Measurements from ENCODE around the gene CDH22. TPM values are rescaled to one million over a fixed set of nuclear protein-coding genes. Genes with fewer than 3 reads are reported as not detected.

The CDH22 gene
- total RNA-seq, 2 donors from 2014 or later: not detected

GRCh38 chr20:46291401-46291800, 16.9 kb downstream of the CDH22 start:
- no peak overlapping the region for H3K27ac Mint-ChIP-seq
- no peaks in the 10 kb centered on the region for H3K36me3 Mint-ChIP-seq

GRCh38 chr20:46289432-46289831, 18.9 kb downstream of the CDH22 start:
- Mint-ChIP-seq H3K9me3 (no peaks in the 10 kb centered on the region), H3K27me3 (peaks cover 19 to 22% of the 10 kb centered on the region in 2 donors), H3K27ac (no peak overlapping the region), H3K4me3 (no peak overlapping the region), H3K4me1 (ENCODE audit: low read depth in 2 of 2) (no peaks in the 10 kb centered on the region), H3K36me3 (no peaks in the 10 kb centered on the region)
- DNase-seq (ENCODE audit: low spot score) (no peak), ATAC-seq (no peak)

More at GRCh38 chr20:46291401-46291800, 16.9 kb downstream of the CDH22 start:
- H3K27me3 Mint-ChIP-seq: peaks cover 19 to 25% of the 10 kb centered on the region in 2 donors
- ATAC-seq (no peak), DNase-seq (ENCODE audit: low spot score) (no peak)
- no peaks in the 10 kb centered on the region for H3K4me1 Mint-ChIP-seq (ENCODE audit: low read depth in 2 of 2)
- no peaks in the 10 kb centered on the region for H3K9me3 Mint-ChIP-seq
- no peak overlapping the region for H3K4me3 Mint-ChIP-seq

GRCh38 chr20:46286977-46287376, 21.3 kb downstream of the CDH22 start:
- ATAC-seq (no peak), DNase-seq (ENCODE audit: low spot score) (no peak)
- Mint-ChIP-seq H3K4me3 (no peak overlapping the region), H3K9me3 (no peaks in the 10 kb centered on the region), H3K27me3 (peaks cover 19 to 28% of the 10 kb centered on the region in 2 donors), H3K27ac (no peak overlapping the region), H3K4me1 (ENCODE audit: low read depth in 2 of 2) (no peaks in the 10 kb centered on the region), H3K36me3 (no peaks in the 10 kb centered on the region)

- H3K4me1 Mint-ChIP-seq (ENCODE audit: low read depth in 2 of 2): no peaks in the 10 kb centered on the region
- no peak for DNase-seq (ENCODE audit: low spot score)
- H3K27me3 Mint-ChIP-seq: peaks cover 18 to 25% of the 10 kb centered on the region in 2 donors
- H3K36me3 Mint-ChIP-seq: no peaks in the 10 kb centered on the region
- no peak overlapping the region for H3K4me3 Mint-ChIP-seq
- no peak overlapping the region for H3K27ac Mint-ChIP-seq
- H3K9me3 Mint-ChIP-seq: no peaks in the 10 kb centered on the region
- ATAC-seq: no peak
These were observed 21.9 kb downstream of the CDH22 start for GRCh38 chr20:46286382-46286781.

- Mint-ChIP-seq H3K36me3 (no peaks in the 10 kb centered on the region), H3K4me3 (no peak overlapping the region), H3K4me1 (ENCODE audit: low read depth in 2 of 2) (no peaks in the 10 kb centered on the region), H3K27me3 (peaks cover 24 to 29% of the 10 kb centered on the region in 2 donors), H3K27ac (no peak overlapping the region), H3K9me3 (no peaks in the 10 kb centered on the region)
- ATAC-seq (no peak), DNase-seq (ENCODE audit: low spot score) (no peak)
These were observed 22.6 kb downstream of the CDH22 start for GRCh38 chr20:46285740-46286139.

- H3K4me1 Mint-ChIP-seq (ENCODE audit: low read depth in 2 of 2): no peaks in the 10 kb centered on the region
- ATAC-seq (no peak), DNase-seq (ENCODE audit: low spot score) (no peak)
- H3K9me3 Mint-ChIP-seq: no peaks in the 10 kb centered on the region
- no peak overlapping the region for H3K27ac Mint-ChIP-seq
- no peaks in the 10 kb centered on the region for H3K36me3 Mint-ChIP-seq
- peaks cover 27% of the 10 kb centered on the region in 2 donors for H3K27me3 Mint-ChIP-seq
- H3K4me3 Mint-ChIP-seq: no peak overlapping the region
These were observed 23.2 kb downstream of the CDH22 start for GRCh38 chr20:46285072-46285471.

- Mint-ChIP-seq H3K27ac (no peak overlapping the region), H3K36me3 (no peaks in the 10 kb centered on the region), H3K4me3 (no peak overlapping the region), H3K27me3 (peaks cover 31 to 34% of the 10 kb centered on the region in 2 donors), H3K9me3 (no peaks in the 10 kb centered on the region), H3K4me1 (ENCODE audit: low read depth in 2 of 2) (no peaks in the 10 kb centered on the region)
- no peak for DNase-seq (ENCODE audit: low spot score)
- ATAC-seq: no peak
These were observed 24.3 kb downstream of the CDH22 start for GRCh38 chr20:46284040-46284427.

- H3K27ac Mint-ChIP-seq: no peak overlapping the region
- H3K36me3 Mint-ChIP-seq: no peaks in the 10 kb centered on the region
- DNase-seq (ENCODE audit: low spot score): no peak
- H3K4me1 Mint-ChIP-seq (ENCODE audit: low read depth in 2 of 2): no peaks in the 10 kb centered on the region
- H3K4me3 Mint-ChIP-seq: no peak overlapping the region
- ATAC-seq: no peak
- no peaks in the 10 kb centered on the region for H3K9me3 Mint-ChIP-seq
- peaks cover 33 to 37% of the 10 kb centered on the region in 2 donors for H3K27me3 Mint-ChIP-seq
These were observed 24.8 kb downstream of the CDH22 start for GRCh38 chr20:46283426-46284039.

GRCh38 chr20:46282669-46283068, 25.6 kb downstream of the CDH22 start:
- peaks cover 36 to 38% of the 10 kb centered on the region in 2 donors for H3K27me3 Mint-ChIP-seq
- no peak overlapping the region for H3K27ac Mint-ChIP-seq
- H3K4me1 Mint-ChIP-seq (ENCODE audit: low read depth in 2 of 2): no peaks in the 10 kb centered on the region

GRCh38 chr20:46279103-46279502, 29.2 kb downstream of the CDH22 start:
- Mint-ChIP-seq H3K36me3 (no peaks in the 10 kb centered on the region), H3K4me1 (ENCODE audit: low read depth in 2 of 2) (no peaks in the 10 kb centered on the region), H3K9me3 (no peaks in the 10 kb centered on the region), H3K27me3 (peaks cover 56 to 71% of the 10 kb centered on the region in 2 donors), H3K27ac (no peak overlapping the region), H3K4me3 (no peak overlapping the region)
- no peak for ATAC-seq
- DNase-seq (ENCODE audit: low spot score): no peak

More at GRCh38 chr20:46282669-46283068, 25.6 kb downstream of the CDH22 start:
- H3K36me3 Mint-ChIP-seq: no peaks in the 10 kb centered on the region
- ATAC-seq (no peak), DNase-seq (ENCODE audit: low spot score) (no peak)
- H3K4me3 Mint-ChIP-seq: no peak overlapping the region
- H3K9me3 Mint-ChIP-seq: no peaks in the 10 kb centered on the region

GRCh38 chr20:46277602-46278001, 30.7 kb downstream of the CDH22 start:
- no peaks in the 10 kb centered on the region for H3K36me3 Mint-ChIP-seq
- no peak overlapping the region for H3K4me3 Mint-ChIP-seq
- no peak overlapping the region for H3K27ac Mint-ChIP-seq
- H3K4me1 Mint-ChIP-seq (ENCODE audit: low read depth in 2 of 2): no peaks in the 10 kb centered on the region
- H3K27me3 Mint-ChIP-seq: peaks cover 51 to 73% of the 10 kb centered on the region in 2 donors
- DNase-seq (ENCODE audit: low spot score): no peak
- ATAC-seq: no peak
- no peaks in the 10 kb centered on the region for H3K9me3 Mint-ChIP-seq

- Mint-ChIP-seq H3K27ac (no peak overlapping the region), H3K27me3 (peaks cover 54 to 76% of the 10 kb centered on the region in 2 donors), H3K4me1 (ENCODE audit: low read depth in 2 of 2) (no peaks in the 10 kb centered on the region), H3K36me3 (peaks cover 6% of the 10 kb centered on the region), H3K9me3 (peaks cover 3% of the 10 kb centered on the region), H3K4me3 (no peak overlapping the region)
- ATAC-seq (no peak), DNase-seq (ENCODE audit: low spot score) (no peak)
These were observed 31.8 kb downstream of the CDH22 start for GRCh38 chr20:46276531-46276930.

GRCh38 chr20:46275091-46275490, 33.2 kb downstream of the CDH22 start:
- no peak for ATAC-seq
- H3K27me3 Mint-ChIP-seq: peaks cover 51 to 76% of the 10 kb centered on the region in 2 donors
- H3K4me1 Mint-ChIP-seq (ENCODE audit: low read depth in 2 of 2): no peaks in the 10 kb centered on the region
- H3K36me3 Mint-ChIP-seq: peaks cover 6% of the 10 kb centered on the region
- no peak overlapping the region for H3K4me3 Mint-ChIP-seq
- DNase-seq (ENCODE audit: low spot score): no peak
- H3K27ac Mint-ChIP-seq: no peak overlapping the region
- H3K9me3 Mint-ChIP-seq: peaks cover 3% of the 10 kb centered on the region

- no peak for ATAC-seq
- H3K9me3 Mint-ChIP-seq: peaks cover 3% of the 10 kb centered on the region
- H3K27me3 Mint-ChIP-seq: peaks cover 55 to 78% of the 10 kb centered on the region in 2 donors
- no peak for DNase-seq (ENCODE audit: low spot score)
- peaks cover 6% of the 10 kb centered on the region for H3K36me3 Mint-ChIP-seq
- H3K27ac Mint-ChIP-seq: no peak overlapping the region
- H3K4me3 Mint-ChIP-seq: no peak overlapping the region
- no peaks in the 10 kb centered on the region for H3K4me1 Mint-ChIP-seq (ENCODE audit: low read depth in 2 of 2)
These were observed 34.6 kb downstream of the CDH22 start for GRCh38 chr20:46273717-46274116.
